A549 (cell line): ENCODE measurements around the gene ACYP2.

Source experiments
- CBX8 ChIP-seq: fragments of 200-600 bp; sonication (generic); IDR thresholded peaks from 2 replicates; pipeline ENCODE4 v1.6.1; 2016
- CTCF ChIP-seq: fragments of >200 bp; sonication (Bioruptor Twin); formaldehyde crosslinking; IDR thresholded peaks from 3 replicates; pipeline ENCODE4 v1.5.1; 2016
- EP300 ChIP-seq, 2 experiments: fragments of >200 bp; sonication (Bioruptor Twin); formaldehyde crosslinking; IDR thresholded peaks; 2 replicates in 1 of 2; 3 replicates in 1 of 2; pipeline ENCODE4 v1.6.1; 2016 to 2017
- JUN ChIP-seq, 2 experiments: fragments of >200 bp; sonication (Bioruptor Twin); formaldehyde crosslinking; IDR thresholded peaks; 2 replicates in 1 of 2; 3 replicates in 1 of 2; pipeline ENCODE4 v1.6.1; 2016 to 2017
- MAZ ChIP-seq: fragments of 150-350 bp; IDR thresholded peaks from 2 replicates; pipeline ENCODE4 v1.6.1; 2014; ENCODE audit warnings: antibody characterized with exemption, low read depth, low read length, borderline replicate concordance
- POLR2A ChIP-seq: IDR thresholded peaks from 2 replicates; pipeline ENCODE4 v1.6.1; 2012; ENCODE audit warnings: mild to moderate bottlenecking, low read length
- TP53 ChIP-seq: fragments of 250-450 bp; sonication (Bioruptor Pico); IDR thresholded peaks from 2 replicates; pipeline ENCODE4 v1.5.0; 2021; ENCODE audit warnings: mild to moderate bottlenecking, moderate library complexity

DNA sequence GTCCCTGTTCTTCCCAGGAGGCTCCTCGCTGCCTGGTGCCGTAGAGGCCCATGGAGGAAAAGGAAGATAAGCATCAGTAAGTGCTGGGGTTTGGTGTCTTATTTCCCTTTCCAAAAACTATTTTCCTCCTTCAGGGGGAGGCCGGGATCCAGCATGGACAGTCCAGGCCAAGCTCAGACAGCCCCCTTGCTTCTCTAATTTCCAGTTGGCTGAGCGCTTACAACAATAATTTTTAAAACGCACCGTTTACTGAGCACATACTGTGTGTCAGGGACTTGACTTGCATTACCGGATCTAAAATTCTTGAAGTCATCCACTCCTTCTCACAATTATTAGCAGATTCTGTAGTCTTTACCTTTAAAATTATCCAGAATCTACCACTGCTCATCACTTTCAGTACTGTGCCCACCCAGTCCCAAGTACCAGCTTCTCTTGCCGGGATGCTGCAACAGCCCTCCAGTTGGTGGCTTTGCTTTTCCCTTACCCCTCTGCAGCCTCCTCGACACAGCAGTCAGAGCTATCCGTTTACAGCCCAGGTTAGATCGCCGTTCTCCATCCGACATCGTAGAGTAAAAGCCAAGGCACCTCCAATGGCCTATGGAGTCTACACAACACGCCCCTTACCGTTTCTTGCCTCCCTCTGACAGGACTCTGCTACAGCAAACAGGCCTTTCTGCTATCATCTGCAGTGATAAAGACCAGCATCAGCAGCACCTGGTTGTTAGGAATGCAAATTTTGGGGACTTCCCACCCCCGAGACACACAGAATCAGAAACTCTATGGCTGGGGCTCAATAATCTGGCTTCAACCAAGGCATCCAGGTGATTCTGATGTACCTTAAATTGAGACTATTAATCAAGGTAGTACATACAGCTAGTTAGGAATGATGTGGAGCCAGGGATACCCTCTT, 215.8 kb downstream of the ACYP2 start:
- no peak for TF ChIP-seq MAZ
- TF ChIP-seq CTCF: no peak
- no peak; a peak in 1 of 5 replicates for TF ChIP-seq JUN (IDR thresholded peaks at IDR 0.05)
- TF ChIP-seq POLR2A: no peak; the same call in 1 of the 2 replicates
- no peak for TF ChIP-seq TP53
- no peak for TF ChIP-seq CBX8
- no peak for TF ChIP-seq EP300 (IDR thresholded peaks at IDR 0.05)
